ENCODE results near the gene ITGA11.

The ITGA11 gene

GRCh38 chr15:68292157-68292781 lies 139.7 kb downstream of the ITGA11 start:
- no peak for DNase-seq (ENCODE audit: low read depth in 2 of 2)

GRCh38 chr15:68290715-68291114 lies 141.2 kb downstream of the ITGA11 start:
- no peak for DNase-seq (ENCODE audit: low read depth in 2 of 2)

DNA sequence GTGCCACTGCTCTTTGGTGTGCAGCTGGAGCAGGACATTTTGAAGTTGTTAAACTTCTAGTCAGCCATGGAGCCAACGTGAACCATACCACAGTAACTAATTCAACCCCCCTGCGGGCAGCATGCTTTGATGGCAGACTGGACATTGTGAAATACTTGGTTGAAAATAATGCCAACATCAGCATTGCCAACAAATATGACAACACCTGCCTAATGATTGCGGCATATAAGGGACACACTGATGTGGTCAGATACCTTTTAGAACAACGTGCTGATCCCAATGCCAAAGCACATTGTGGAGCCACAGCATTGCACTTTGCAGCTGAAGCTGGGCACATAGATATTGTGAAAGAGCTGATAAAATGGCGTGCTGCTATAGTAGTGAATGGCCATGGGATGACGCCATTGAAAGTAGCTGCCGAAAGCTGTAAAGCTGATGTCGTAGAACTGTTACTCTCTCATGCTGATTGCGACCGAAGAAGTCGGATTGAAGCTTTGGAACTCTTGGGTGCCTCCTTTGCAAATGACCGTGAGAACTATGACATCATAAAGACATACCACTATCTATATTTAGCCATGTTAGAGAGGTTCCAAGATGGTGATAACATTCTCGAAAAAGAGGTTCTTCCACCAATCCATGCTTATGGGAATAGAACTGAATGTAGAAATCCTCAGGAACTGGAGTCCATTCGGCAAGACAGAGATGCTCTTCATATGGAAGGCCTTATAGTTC lies 142.2 kb downstream of the ITGA11 start:
- no peak for DNase-seq (ENCODE audit: low read depth in 2 of 2)

DNA sequence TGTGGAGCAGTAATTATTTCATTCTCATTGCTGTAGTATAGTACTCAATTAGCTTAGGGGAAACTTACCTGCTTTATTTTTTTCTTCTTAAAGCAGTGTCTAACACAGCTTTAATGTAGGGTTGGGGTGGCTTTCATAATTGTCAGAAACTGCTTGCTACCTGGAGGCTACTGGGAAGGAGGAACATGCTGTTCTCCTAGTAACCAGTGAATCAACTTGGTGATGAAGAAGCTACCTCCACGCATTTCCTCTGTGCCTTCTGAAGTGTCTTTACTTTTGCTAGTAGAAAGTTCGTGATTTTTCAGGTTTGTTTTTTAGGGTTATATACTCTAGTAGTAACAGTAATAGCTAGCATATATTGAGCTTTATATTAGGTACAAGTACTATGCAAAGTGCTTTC lies 142.9 kb downstream of the ITGA11 start:
- no peak for DNase-seq (ENCODE audit: low read depth in 2 of 2)

GRCh38 chr15:68286256-68286655 lies 145.7 kb downstream of the ITGA11 start:
- DNase-seq (ENCODE audit: low read depth in 2 of 2), result no peak

GRCh38 chr15:68285259-68285980 lies 146.5 kb downstream of the ITGA11 start:
- DNase-seq (ENCODE audit: low read depth in 2 of 2), result no peak

DNA sequence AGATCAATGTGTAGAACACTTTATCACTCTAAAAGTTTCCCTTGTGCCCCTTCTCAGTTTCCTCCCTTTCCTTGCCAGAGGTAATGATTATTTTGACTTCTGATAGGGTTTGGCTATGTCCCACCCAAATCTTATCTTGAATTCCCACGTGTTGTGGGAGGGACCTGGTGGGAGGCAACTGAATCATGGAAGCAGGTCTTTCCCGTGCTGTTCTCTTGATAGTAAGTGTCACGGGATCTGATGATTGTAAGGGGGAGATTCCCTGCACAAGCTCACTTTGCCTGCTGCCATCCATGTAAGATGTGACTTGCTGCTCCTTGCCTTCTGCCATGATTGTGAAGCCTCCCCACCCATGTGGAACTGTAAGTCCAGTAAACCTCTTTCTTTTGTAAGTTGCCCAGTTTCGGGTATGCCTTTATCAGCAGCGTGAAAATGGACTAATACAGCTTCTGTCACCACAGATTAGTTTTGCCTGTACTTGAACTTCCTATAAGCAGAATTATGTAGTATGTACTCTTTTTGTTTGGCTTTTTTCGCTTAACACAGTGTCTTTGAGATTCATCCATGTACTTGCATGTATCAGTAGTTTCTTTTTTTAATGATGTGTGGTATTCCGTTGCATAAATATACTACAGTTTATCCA lies 147.2 kb downstream of the ITGA11 start:
- no peak for DNase-seq (ENCODE audit: low read depth in 2 of 2)

- DNase-seq (ENCODE audit: low read depth in 2 of 2), result no peak
Observed at GRCh38 chr15:68283401-68283800, 148.6 kb downstream of the ITGA11 start.

DNA sequence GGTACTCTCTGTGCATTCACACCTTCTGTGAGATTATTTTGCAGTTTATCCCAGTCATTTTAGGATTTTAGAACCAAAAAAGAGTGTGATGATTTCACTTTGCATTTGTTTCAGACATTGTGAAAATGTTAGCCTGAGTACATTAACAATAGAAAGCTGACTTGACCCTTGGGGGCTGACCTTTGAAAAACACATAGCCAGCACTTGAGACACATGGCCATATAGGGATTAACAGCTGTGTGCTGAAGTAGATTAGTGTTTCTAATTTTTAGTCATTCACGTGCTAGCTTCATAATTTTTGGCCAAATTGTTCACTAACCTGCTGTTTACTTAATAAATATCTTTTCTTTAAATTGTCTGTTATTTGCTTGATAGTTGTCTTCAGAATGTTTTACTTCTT lies 151.0 kb downstream of the ITGA11 start:
- no peak for DNase-seq (ENCODE audit: low read depth in 2 of 2)

GRCh38 chr15:68279779-68280753 lies 151.9 kb downstream of the ITGA11 start:
- no peak for DNase-seq (ENCODE audit: low read depth in 2 of 2)

DNA sequence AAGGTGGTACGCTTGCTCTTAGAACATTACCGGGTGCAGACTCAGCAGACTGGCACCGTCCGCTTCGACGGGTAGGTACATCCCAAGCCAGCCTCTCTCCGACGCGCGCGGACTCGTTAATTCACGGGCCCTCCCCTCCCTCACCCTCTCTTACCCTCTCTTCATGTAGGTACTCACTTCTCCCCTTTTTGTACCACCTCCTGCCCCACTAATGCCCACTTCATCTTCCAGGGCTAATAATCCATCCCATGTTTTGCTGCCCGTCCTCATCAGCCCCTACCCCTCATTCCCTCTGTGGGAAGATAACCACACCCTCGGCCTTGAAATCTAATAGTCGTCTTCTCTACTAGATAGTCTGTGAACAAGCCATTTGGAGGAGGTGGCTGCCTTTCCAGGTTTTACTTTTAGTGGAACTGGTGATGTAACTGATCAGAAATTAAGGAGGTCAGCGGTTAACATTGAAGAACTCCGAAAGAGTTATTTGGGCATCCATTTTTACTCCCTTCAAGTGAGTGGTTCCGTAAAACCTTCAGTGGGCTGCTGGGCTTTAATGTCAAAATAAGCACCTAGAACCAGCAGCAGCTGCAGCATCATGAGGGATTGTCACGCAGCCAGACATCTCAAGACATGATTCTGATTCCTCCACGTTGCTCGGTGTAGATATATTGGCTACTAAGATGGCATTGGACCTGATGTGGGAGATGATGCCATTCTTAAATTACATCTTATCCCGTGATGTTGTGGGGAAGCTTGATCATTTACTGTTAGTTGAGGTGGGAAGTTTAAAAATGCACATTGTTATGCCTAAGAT lies 153.2 kb downstream of the ITGA11 start:
- DNase-seq (ENCODE audit: low read depth in 2 of 2), result no peak

GRCh38 chr15:68278345-68278594 lies 153.7 kb downstream of the ITGA11 start:
- peak in 1 of 2 donors; percentile 42 for DNase-seq (ENCODE audit: low read depth in 2 of 2)

DNA sequence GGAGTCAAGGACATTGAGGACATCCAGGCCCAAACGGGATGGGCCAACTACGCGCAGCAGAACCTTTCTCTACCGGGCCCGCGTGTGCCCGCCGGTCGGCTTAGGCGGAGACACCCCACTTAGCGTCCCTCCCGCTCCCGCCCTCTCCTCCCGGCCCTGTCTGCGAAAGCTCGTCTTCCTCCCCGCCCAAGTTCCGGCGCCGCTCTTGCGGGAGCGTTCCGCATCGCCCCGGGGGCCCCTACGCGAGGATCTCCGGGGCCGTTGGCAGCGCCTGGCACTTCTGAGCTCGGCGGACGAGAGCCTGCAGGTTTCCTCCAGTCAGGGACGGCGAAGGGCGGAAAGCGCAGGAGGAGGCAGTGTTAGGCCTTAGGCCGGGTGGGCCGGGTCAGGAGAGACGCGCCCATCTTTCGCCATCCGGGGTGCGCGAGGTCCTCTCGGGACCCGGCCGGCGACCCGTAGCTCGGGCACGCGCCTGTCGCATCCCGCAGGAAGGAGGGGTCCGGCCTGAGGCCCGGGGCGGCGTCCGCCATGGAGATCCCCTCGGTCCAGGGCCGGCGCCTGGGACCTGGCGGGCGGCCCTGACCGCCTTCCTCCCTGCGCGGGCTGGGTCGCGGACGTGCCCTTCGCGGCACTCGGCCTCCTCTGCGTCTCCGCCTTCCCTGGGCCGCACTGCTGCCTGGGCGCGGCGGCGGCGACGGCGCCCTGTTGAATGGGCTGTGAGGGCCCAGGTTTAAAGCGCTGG lies 154.2 kb downstream of the ITGA11 start, which contains the start of gene FEM1B:
Gene FEM1B (plus strand): TSS at position 143 of the 742 bp plus-strand sequence. CDS start 673 bp downstream, outside the sequence.
- DNase-seq (ENCODE audit: low read depth in 2 of 2), result peak; percentile 69 to 75

GRCh38 chr15:68277131-68277602 lies 154.8 kb downstream of the ITGA11 start:
- DNase-seq (ENCODE audit: low read depth in 2 of 2), result no peak

GRCh38 chr15:68276668-68277067 lies 155.3 kb downstream of the ITGA11 start:
- DNase-seq (ENCODE audit: low read depth in 2 of 2), result no peak

- DNase-seq (ENCODE audit: low read depth in 2 of 2), result no peak
Observed at GRCh38 chr15:68275165-68275746, 156.7 kb downstream of the ITGA11 start.

GRCh38 chr15:68274201-68274848 lies 157.6 kb downstream of the ITGA11 start:
- DNase-seq (ENCODE audit: low read depth in 2 of 2), result no peak

GRCh38 chr15:68272721-68273271 lies 159.2 kb downstream of the ITGA11 start:
- no peak for DNase-seq (ENCODE audit: low read depth in 2 of 2)

Measured in activated CD8-positive, alpha-beta memory T cell treated with anti-CD3 and anti-CD28 coated beads for 4 hours (primary cell).